Mammary epithelial cell (primary cell): ENCODE data around the gene CKMT2.

ENCODE experiments used
- CTCF ChIP-seq, 2 donors: IDR thresholded peaks in 1 of 2; conservative IDR thresholded peaks in 1 of 2; 2 replicates each; pipeline ENCODE4 v1.5.1; 2011 to 2012; ENCODE audit warnings: inconsistent platforms in 2 of 2, low read length in 2 of 2, mild to moderate bottlenecking in 2 of 2, control low read depth in 1 of 2, low read depth in 1 of 2; ENCODE audit not compliant: insufficient read depth in 1 of 2; ENCODE audit errors: extremely low read depth in 1 of 2
- EZH2 ChIP-seq: IDR thresholded peaks from 2 replicates; pipeline ENCODE4 v1.6.1; 2012; ENCODE audit warnings: low read length, inconsistent platforms, borderline replicate concordance

- no peak for TF ChIP-seq CTCF (conservative IDR thresholded peaks at IDR 0.05 in 1 of 2, IDR thresholded peaks at IDR 0.05 in 1 of 2; ENCODE audit: extremely low read depth in 1 of 2, insufficient read depth in 1 of 2, low read depth in 1 of 2, low read length in 2 of 2)
- no peak for TF ChIP-seq EZH2
These were observed 9.8 kb downstream of the CKMT2 start for GRCh38 chr5:81242906-81243436.
